ENCODE results near the gene PRRT1B. TPM values are rescaled to one million over a fixed set of nuclear protein-coding genes. Genes with fewer than 3 reads are reported as not detected.

PRRT1B gene
- total RNA-seq, 1 donor from 2014 or later = not detected

DNA sequence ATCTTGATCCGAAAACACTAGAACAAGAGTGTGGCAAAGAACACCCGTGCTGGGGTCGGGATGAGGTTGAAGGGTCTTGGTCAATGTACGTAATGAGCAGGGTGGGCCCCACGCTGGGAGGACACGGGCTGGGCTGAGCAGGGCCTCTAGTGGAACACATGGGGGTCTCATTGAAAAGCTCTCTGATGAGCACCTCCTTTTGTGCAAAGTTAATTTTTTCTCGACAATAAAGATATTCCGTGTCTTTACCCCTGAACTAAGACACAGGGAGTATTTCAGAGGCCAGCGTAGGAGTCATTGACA lies 22.3 kb upstream of the PRRT1B start:
- no peaks in the 10 kb centered on the region for H3K27me3 ChIP-seq (ENCODE audit: low read depth)
- intact Hi-C loops (cut with micrococcal nuclease) = no loop called here
- TF ChIP-seq, protein P1, sequence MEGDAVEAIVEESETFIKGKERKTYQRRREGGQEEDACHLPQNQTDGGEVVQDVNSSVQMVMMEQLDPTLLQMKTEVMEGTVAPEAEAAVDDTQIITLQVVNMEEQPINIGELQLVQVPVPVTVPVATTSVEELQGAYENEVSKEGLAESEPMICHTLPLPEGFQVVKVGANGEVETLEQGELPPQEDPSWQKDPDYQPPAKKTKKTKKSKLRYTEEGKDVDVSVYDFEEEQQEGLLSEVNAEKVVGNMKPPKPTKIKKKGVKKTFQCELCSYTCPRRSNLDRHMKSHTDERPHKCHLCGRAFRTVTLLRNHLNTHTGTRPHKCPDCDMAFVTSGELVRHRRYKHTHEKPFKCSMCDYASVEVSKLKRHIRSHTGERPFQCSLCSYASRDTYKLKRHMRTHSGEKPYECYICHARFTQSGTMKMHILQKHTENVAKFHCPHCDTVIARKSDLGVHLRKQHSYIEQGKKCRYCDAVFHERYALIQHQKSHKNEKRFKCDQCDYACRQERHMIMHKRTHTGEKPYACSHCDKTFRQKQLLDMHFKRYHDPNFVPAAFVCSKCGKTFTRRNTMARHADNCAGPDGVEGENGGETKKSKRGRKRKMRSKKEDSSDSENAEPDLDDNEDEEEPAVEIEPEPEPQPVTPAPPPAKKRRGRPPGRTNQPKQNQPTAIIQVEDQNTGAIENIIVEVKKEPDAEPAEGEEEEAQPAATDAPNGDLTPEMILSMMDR (IDR thresholded peaks at IDR 0.05; ENCODE audit: borderline replicate concordance) = no peak

DNA sequence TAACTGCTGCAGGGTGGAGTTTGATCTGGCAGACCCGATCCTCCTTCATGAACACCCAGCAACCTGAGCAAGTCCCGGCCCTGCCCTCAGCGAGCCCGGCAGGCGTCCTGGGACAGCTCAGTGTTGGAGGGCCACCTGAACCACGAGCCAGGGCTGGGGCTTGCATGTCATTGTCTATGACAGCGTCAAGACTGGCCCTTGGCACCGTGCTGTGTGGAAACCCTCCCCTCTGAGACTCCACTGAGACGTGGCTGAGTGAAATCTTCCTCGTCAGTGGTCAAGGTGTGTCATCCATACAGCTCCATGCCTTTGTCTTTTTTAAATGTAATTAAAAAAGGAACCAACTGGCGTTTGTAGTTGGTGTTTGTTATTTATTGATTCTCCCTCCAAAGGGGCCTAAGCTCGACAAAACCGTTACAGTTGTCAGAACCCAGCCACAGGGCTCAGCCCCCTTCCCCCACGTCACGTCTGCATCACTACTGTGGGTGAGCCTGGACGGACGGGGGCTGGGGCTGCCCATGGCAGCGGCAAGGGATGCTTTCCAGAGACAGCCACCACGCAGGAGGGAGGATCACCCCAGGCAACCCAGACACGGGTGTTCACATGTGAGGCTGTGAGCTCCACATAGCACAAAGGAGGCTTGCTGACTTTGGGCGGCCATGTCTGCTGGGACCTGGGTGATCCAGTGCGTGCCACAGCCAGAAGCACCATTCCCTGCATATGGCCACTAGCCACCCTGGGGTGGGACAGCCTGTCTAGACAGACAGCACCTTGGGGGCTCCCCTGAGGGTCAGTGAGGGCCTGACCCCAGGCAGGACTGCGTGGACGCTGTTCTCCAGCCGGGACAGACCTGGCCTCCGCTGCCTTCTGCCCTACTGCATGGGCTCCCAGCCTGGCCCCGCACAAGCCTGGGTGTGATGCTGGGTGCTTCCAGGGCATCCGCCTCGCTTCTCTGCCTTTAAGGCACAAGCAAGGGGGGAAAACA lies 21.6 kb upstream of the PRRT1B start:
- intact Hi-C loops (cut with micrococcal nuclease) = no loop called here
- Histone ChIP-seq H3K27ac (replicated peaks) (no peak overlapping the region), H3K4me1 (peaks cover 12% of the 10 kb centered on the region), H3K4me3 (no peak overlapping the region), H3K27me3 (ENCODE audit: low read depth) (no peaks in the 10 kb centered on the region), H3K9me3 (replicated peaks) (no peaks in the 10 kb centered on the region), H3K36me3 (peaks cover 100% of the 10 kb centered on the region)
- DNase-seq = no peak
- TF ChIP-seq, protein P1 (IDR thresholded peaks at IDR 0.05; ENCODE audit: borderline replicate concordance) = no peak

More for the DNA sequence above, 22.3 kb upstream of the PRRT1B start:
- H3K4me3 ChIP-seq = no peak overlapping the region
- no peaks in the 10 kb centered on the region for H3K9me3 ChIP-seq (replicated peaks)
- H3K27ac ChIP-seq (replicated peaks) = no peak overlapping the region
- peaks cover 19% of the 10 kb centered on the region for H3K4me1 ChIP-seq
- DNase-seq = no peak
- H3K36me3 ChIP-seq = peaks cover 98% of the 10 kb centered on the region

DNA sequence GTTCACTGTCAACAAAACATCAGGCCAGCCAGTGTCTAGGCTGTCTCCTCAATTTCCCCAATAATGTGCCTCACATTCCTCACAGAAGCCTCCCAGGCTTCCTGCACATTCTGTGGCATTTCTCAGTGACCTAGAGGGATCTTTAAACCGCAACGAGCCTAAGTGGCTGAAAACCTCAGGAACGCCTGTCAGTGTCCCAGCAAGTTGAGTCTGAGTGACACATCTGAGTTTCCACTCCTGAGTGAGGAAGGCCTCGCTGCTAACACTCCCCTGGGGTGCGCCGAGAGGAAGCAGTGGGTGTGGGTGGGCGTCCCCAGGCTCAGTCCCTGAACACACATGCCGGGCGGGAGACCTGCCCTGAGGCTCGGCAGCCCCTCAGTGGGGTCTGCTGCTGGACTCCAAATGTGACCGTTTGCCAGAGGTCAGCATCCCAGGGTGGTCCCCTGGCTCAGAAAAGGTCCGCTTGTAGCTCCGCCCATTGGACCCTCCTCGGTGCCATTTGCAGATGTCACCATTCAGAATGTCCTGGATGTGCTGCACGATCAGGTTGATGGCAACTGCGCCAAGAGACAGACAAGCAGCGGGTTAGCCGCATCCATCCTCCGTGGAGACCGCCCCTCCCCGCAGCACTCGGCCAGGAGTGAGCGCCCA lies 20.5 kb upstream of the PRRT1B start:
- Histone ChIP-seq H3K27me3 (ENCODE audit: low read depth) (no peaks in the 10 kb centered on the region), H3K4me1 (peaks cover 6% of the 10 kb centered on the region), H3K4me3 (no peak overlapping the region), H3K9me3 (replicated peaks) (no peaks in the 10 kb centered on the region), H3K27ac (replicated peaks) (no peak overlapping the region), H3K36me3 (peaks cover 100% of the 10 kb centered on the region)
- TF ChIP-seq, protein P1 (IDR thresholded peaks at IDR 0.05; ENCODE audit: borderline replicate concordance) = no peak
- no peak for DNase-seq
- intact Hi-C loops (cut with micrococcal nuclease) = no loop called here

DNA sequence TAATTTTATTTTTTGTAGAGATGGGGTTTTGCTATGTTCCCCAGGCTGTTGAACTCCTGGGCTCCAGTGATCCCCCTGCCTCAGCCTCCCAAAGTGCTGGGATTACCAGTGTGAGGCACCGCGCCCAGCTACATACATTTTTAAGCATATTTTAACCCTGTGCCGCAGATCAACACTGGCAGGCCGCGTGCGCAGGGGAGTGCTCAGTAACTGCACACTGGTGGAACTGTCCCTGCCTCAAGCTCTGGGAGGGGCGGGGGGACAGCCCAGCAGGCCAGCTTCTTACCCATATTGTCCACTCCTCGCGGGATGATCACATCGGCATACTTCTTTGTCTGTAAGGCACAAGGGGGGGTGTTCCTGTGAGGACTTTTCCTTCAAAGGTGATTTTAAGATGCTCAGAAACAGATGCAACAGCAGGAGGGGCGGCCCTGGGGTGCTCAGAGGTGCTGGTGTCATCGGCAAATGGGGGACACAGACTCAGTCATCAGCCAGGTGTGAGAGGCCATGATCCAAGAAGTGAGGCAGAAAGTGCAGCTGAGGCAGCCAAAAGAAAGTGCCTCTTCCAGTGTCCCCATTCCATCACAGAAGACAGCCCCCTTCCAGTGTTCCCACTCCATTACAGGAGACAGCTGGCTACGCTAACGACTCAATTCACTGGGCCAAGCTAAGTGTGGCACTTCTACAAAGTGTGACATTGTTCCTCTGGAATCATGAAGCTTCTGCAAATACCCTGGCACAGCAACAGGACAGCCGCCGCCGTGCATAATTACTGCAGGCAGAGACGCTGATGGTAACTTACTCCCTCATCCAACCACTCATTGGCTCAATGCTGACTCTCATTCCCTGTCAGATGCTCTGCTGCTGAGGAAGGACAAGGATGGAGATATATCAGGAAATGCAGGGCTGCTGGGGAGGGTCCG lies 19.4 kb upstream of the PRRT1B start:
- intact Hi-C loops (cut with micrococcal nuclease) = no loop called here
- Histone ChIP-seq H3K27me3 (ENCODE audit: low read depth) (no peaks in the 10 kb centered on the region), H3K4me3 (no peak overlapping the region), H3K36me3 (peaks cover 89% of the 10 kb centered on the region), H3K4me1 (peaks cover 16% of the 10 kb centered on the region), H3K9me3 (replicated peaks) (no peaks in the 10 kb centered on the region), H3K27ac (replicated peaks) (no peak overlapping the region)
- DNase-seq = no peak
- TF ChIP-seq, protein P1 (IDR thresholded peaks at IDR 0.05; ENCODE audit: borderline replicate concordance) = no peak

DNA sequence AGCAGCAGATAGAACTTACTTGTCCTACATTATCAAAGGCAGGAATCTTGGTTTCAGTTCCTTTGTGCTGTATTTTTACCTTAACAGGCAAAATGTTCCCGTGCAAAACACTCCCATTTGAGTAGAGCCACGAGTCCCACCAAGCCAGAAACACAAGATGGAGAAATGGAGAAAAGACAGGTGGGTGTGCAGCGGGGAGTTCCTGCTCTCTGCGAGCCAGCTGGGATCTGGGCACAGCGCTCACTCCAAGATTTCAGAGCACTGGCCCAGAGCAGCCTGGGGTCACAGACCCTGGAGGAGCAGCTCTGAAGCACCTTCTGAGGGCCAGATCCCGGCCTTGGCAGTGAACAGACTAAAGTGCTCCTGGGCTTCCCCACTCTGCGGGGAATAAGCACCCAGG lies 17.1 kb upstream of the PRRT1B start:
- no peaks in the 10 kb centered on the region for H3K9me3 ChIP-seq (replicated peaks)
- peaks cover 23% of the 10 kb centered on the region for H3K4me1 ChIP-seq
- no peak overlapping the region for H3K4me3 ChIP-seq
- H3K36me3 ChIP-seq = peaks cover 66% of the 10 kb centered on the region
- TF ChIP-seq, protein P1 (IDR thresholded peaks at IDR 0.05; ENCODE audit: borderline replicate concordance) = no peak
- intact Hi-C loops (cut with micrococcal nuclease) = no loop called here
- H3K27ac ChIP-seq (replicated peaks) = no peak overlapping the region
- H3K27me3 ChIP-seq (ENCODE audit: low read depth) = no peaks in the 10 kb centered on the region
- no peak for DNase-seq

Measured in left ventricle myocardium inferior (tissue), 1 donor.